HG02870 (cell line): ENCODE measurements around the gene NBPF11.
"Not testable (repeated sequence)": the region's sequence is repeated elsewhere in the genome, so short reads cannot be mapped to it uniquely, and the experiment has no call there.

Experiments used
- ATAC-seq: cut with Tn5 transposase; IDR thresholded peaks from one replicate; pipeline ENCODE4 v1.9.1; 2021; ENCODE audit warnings: mild to moderate bottlenecking, moderate library complexity; ENCODE audit not compliant: unreplicated experiment

Gene NBPF11

DNA sequence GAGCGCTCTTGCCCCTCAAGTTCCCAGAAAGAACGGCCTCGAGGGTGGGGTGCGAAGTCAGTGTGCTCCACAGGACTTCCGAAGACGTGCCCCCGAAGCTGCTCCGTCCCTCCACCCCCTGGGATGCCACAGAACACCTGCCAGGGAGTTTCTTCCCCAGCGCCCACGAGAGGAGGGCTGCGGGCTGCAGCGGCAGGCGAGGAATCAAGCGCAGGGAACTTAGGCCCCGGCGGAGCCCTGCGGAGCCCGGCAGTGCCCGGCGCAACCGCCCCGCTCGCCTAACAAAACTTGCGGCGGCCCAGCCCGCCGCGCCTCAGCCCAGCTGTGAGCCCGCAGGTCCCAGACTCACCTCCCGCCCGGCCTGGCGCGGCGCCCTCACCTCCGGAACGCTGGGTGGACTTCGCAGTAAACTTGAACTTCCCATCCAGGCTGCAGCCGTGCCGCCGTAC is 686 bp downstream of the NBPF11 start:
- ATAC-seq, result peak; percentile 15

DNA sequence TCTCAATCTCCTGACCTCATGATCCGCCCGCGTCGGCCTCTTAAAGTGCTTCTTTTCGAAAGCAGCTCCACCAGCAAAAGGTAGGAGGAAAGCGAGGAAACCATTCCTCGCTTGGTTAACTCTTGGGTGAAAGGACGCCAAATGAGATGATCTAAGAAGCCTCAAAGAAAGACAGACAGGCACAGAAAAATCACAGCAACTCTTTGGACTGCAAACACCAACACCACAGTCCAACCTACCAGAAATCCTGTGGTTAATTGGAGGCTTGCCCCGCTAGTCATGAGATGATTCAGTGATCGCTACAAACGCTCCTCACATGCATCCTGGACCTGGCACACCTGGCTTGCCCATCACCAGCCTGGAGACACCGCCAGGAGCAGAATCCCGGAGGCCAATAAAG is 1.1 kb downstream of the NBPF11 start:
- not testable (repeated sequence) for ATAC-seq

DNA sequence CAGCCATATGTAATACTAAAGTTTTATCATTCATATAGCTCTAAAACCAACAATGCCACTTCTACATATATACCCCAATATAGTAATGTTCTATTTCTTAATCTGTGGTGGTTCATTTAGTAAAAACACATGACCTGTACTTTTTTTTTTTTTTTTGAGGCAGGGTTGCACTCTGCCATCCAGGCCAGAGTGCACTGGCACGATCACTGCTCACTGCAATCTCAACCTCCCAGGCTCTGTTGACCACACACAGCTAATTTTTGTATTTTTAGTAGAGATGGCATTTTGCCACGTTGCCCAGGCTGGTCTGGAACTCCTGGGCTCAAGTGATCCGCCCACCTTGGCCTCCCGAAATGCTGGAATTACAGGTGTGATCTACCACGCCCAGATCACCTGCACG is 2.1 kb downstream of the NBPF11 start:
- ATAC-seq, result not testable (repeated sequence)

DNA sequence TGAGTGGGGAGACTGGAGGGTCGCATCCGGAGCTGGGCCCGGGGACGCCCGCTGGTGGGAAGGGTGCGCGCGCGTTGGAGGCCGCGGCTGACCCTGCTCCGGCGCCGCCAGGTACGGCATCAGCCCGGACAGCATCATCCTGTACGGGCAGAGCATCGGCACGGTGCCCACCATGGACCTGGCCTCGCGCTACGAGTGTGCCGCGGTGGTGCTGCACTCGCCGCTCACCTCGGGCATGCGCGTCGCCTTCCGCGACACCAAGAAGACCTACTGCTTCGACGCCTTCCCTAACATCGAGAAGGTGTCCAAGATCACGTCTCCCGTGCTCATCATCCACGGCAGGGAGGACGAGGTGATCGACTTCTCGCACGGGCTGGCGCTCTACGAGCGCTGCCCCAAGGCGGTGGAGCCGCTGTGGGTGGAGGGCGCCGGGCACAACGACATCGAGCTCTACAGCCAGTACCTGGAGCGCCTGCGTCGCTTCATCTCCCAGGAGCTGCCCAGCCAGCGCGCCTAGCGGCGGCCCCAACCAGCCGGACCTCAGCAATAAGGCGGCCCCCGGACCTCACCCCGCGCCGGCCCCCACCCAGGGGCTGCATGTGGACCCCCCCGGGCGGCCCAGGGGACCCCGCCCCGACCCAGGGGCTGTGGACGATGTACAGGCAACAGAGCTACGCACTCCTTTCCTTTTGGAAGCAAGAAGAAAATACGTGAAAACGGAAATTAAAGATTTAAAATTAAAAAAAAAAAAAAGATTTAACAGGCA is 2.8 kb downstream of the NBPF11 start:
- not testable (repeated sequence) for ATAC-seq

DNA sequence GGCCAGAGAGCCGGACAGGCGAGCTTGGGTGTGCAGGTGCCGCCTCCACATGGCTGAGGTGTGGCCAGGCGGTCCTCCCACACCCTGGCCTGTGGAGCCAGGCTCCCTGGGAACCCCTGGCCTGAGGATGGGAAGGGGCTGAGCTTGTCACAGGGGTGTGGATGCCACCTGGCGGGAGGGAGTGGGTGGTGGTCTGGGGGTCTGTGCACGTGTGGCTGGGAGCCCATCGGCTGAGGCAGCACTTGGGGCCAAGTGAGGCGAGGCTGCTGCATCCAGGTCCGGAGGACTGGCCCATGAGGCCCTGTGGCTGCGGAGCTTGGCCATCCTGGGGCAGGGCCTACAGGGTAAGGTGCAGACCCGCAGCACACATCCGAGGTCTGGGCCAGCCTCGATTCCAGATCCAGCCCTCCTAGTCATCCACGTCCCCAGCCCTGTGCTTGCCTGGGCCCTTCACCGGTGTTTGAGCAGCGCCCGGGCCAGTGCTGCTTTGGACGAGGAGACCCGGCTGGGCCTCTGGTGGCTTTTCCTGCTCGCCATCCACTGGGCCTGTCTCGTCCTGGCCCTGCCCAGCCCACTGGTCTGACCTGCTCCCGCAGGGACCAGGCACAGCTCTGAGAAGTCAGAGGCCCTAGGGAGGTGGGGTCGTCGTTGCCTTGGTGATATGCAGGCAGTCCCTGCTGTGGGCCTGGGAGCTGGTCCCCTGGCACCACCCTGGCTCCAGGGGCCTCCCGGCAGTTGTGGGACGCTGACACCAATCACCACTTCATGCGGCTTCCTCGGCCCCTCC is 4.8 kb downstream of the NBPF11 start:
- ATAC-seq, result not testable (repeated sequence)

DNA sequence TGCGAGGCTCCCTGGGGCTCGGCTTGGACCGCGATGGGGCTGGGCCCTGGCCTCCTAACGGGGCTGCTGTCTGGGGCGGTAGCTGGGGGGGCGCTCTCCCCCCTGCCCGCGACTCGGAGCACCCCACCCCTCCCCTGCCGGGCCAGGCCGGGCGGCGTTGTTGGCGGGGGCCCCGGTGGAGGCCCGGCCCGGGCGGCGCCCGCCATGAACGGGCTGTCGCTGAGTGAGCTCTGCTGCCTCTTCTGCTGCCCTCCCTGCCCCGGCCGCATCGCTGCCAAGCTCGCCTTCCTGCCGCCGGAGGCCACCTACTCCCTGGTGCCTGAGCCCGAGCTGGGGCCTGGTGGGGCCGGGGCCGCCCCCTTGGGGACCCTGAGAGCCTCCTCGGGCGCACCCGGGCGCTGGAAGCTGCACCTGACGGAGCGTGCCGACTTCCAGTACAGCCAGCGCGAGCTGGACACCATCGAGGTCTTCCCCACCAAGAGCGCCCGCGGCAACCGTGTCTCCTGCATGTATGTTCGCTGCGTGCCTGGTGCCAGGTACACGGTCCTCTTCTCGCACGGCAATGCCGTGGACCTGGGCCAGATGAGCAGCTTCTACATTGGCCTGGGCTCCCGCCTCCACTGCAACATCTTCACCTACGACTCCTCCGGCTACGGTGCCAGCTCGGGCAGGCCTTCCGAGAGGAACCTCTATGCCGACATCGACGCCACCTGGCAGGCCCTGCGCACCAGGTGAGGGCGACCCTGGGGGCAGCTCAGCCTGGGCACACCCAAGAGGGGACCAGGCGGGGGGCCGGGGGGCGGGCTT is 5.7 kb downstream of the NBPF11 start:
- ATAC-seq, result not testable (repeated sequence)

DNA sequence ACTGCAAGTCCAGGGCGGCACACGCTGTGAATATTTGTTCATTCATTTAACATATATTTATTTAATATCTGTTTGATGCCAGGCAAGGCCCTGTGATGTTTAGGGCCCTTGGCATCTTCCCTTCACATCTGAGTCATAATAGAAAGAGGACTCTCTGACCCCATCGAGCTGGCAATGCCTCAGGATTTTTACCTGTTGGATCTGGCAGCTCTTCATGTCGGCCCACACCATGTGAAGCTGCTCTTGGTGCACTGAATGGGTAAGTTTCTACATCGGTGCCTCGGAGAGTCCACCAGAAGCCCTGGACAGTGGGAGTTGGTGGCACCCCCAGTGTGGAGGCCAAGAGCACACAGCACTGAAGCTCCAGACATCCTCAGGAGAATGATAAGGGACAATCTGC is 8.9 kb downstream of the NBPF11 start:
- not testable (repeated sequence) for ATAC-seq

DNA sequence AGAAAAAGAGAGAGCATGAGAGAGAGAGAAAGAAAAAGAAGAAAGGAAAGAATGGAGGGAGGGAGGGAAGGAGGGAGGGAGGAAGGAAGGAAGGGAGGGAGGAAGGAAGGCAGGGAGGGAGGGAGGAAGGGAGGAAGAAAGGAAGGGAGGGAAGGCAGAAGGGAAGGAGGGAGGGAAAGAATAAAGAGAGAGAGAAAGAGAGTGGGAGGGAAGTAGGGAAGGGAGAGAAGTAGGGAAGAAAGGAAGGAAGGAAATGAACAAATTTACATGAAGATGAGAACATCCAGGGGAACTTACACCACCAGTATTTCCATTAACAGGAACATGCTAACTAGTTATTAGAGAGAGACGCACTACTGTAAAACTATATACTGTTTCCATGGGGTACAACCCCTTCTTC is 10.1 kb downstream of the NBPF11 start:
- not testable (repeated sequence) for ATAC-seq

DNA sequence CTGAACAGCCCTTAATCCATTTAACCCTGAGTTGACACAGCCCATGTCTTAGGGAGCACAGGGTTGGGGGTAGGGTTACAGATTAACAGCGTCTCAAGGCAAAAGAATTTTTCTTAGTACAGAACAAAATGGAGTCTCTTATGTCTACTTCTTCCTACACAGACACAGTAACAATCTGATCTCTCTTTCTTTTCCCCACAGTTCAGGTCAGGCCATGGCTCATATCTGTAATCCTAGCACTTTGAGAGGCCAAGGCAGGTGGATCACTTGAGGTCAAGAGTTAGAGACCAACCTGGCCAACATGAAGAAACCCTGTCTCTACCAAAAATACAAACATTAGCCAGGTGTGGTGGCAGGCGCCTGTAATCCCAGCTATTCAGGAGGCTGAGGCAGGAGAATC is 13.5 kb downstream of the NBPF11 start:
- not testable (repeated sequence) for ATAC-seq

DNA sequence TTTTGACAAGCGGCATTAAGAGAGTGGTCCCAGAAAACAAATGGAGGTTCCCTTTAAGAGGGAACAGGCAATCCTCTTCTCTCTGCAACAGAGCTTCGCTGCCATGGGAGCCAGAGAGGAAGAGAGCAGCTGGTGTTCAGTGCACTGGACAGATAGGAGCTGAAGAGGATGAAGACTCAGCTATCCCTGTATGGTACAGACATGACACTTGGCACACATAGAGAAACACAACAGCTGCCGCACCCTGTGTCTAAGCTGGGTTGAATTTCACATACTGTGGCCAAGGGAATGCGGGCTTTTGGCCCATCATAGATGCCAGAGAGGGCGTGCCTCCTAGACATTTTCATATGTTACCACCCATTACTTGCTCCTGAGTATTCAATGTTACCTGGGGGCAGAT is 29.7 kb downstream of the NBPF11 start:
- not testable (repeated sequence) for ATAC-seq

DNA sequence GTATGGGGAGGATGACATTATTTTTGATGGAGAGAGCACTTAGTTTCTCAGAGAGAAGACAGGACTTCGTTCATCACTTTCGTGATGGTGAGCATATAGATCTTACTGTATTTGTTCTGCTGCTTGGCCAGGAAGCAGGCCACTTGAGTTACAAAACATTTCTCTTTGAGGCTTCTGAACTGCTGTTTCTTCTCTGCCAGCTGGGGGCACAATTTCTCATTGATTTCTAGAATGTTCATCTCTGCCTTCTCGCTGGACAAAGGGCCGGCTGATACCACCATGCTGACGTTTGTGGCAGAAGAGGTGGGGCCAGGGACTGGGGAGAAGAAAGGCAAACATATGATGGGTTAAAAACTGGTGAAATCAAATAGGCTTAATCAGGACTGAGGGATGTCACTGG is 31.7 kb downstream of the NBPF11 start:
- ATAC-seq, result not testable (repeated sequence)

DNA sequence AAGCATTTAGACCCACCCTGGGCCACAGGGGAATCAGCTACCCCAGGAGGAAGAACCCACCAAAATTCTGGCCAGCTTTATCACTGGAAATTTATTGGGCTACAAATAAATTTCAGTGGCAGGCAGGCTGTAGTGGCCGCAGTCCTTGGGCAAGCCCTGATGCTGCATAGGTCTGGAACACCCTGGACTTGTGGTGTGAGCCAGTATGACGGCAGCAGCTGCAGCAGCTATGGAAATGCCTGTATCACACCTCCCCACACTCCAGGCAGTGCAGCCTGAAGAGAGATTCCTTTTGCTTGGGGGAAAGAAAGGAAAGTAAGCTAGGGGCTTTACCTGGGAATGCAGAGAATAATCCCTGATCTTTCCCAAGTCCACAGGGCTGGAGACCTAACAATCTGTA is 56.3 kb downstream of the NBPF11 start:
- not testable (repeated sequence) for ATAC-seq

DNA sequence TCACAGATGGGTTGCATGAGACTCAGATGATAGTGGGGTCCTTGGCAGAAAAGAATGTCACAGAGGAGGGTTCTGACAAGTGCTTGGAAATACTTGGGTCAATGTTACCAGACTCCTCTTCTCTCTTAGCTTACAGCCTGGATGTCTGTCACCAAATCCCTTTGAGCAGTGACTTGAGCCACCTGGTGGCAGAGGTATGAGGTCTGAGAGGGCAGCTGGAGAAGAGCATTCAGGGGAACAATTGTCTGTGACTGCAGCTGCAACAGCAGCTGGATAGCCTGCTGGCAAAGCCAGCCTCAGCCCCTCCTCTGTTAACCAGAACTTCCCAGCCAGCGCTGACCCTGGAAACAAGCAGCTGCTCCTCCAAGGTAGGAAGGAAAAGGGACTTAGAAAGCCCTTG is 65.9 kb downstream of the NBPF11 start:
- not testable (repeated sequence) for ATAC-seq

DNA sequence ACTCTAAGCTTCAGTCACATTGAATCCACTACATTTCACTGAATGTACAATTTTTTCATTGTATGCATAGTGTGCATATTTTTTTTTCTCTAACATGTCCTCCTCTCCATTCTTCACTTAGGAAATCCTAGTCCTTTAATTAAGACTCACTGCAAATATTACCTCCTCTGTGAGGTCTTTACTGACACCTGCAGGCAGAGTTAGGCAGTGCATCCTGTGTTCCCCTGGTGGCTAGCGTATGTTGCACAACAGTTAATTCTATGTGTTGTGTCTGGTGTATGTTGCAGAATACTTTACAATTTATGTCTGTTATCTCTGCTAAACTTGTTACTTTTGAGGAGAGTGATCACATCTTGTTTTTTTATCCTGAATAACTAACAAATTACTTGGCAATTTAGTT is 70.9 kb downstream of the NBPF11 start:
- ATAC-seq, result not testable (repeated sequence)

DNA sequence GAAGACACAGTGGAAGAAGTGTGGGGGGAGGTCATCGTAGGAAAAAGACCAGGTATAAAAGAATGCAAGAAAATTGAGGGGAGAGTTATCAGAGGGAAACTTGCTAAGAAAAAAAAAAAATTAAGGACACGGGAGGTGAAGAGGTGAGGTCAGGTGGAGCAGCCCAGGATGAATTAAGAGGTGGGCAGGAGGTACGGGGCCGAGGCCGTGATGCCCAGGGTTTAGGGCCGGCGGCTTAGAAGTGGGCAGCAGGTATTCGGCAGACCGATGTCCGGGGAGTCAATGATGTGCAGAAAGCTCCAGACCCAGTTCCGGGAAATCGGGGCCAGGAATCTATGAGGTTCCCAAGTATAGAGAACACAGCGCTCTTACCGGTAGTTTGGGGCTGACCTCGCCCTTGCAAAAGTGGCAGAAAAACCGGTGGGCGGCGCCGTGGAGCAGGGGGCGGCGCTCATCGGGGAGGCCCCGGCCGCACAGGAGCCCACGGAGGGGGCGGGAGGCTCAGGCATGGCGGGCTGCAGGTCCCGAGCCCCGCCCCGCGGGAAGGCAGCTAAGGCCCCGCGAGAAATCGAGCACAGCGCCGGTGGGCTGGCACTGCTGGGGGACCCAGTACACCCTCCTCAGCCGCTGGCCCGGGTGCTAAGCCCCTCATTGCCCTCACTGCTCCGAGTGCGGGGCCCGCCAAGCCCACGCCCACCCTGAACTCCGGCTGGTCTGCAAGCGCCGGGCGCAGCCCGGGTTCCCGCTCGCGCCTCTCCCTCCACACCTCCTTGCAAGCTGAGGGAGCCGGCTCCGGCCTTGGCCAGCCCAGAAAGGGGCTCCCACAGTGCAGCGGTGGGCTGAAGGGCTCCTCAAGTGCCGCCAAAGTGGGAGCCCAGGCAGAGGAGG is 73.2 kb downstream of the NBPF11 start:
- ATAC-seq, result not testable (repeated sequence)

DNA sequence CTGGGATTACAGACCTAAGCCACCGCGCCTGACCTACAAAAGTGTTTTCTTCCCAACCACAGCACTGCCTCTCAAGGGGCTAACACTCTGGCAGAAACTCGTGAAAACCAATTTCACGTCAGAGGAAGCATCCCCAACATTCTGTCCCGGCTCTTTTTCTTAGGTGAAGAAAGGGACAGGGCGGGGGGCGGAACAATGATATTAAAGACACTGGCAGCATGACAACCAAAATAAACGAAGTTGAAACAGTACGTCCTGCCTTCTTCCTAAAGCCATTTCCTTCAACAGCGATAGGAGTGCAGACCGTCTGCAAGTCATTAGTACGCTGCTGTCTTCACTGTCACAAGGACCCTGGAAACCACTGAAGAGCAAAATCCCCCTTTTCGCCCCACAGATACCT is 74.0 kb downstream of the NBPF11 start:
- not testable (repeated sequence) for ATAC-seq

DNA sequence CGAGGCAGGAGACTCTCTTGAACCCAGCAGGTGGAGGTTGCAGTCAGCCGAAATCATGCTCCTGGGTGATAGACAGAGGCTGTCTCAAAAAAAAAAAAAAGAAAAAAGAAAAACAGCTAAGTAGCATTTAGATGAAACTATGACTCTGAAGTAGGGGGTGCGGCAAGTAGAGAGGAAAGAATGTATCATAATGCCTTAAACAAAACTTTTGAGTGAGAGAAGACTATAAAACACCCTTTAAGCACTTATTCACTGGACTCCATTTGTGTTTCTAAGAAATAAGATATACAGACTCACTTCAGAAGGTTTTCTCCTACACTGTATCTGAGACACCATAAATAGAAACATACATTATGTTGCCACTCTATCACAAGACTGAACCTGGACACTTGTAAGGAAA is 74.6 kb downstream of the NBPF11 start:
- ATAC-seq, result not testable (repeated sequence)

DNA sequence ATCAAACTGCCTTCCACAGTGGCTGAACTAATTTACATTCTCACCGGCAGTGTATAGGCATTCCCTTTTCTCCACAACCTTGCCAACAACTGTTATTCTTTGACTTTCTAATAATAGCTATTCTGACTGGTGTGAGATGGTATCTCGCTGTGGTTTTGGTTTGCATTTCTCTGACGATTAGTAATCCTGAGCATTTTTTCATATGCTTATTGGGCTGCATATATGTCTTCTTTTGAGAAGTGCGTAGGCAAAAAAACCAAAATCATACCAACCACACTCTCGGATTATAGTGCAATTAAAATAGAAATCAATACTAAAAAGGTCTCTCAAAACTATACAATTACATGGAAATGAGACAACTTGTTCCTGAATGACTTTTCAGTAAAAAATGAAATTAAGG is 78.7 kb downstream of the NBPF11 start:
- ATAC-seq, result not testable (repeated sequence)

DNA sequence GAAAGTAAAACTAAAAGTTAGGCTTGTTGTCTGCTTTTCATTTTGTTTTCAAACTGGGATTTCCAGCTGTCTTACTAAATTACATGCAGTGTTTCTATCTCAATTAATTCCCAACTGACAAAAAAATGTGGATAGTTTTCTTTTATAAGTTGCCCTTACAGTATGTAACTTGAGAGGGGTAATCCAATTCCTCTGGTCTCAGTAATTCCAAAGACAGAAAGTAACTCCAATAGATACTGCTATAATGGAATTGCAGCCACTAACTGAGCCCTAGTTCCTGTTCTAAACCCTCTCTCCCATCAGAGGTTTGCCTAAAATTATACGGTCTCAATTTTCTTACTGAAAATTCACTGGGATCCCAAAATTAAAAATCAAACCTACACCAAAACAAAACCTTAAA is 83.5 kb downstream of the NBPF11 start:
- not testable (repeated sequence) for ATAC-seq

DNA sequence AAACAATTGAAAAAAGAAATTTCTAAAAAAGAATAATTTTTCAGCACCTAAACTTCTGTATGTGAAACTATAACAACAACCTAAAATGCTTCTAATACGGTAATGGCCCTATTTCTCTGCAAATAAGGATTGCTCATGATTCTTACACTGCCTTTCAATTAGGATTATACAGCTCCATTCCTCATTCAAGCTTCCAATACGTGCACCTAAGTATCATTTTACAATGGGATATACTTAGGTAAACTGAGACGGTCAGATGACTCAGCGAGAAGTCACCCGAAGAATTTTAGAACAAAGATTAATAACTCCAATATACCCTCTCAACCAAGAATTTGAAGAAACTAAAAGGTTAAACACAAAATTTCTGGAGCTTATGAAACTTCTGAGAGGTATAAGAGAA is 83.9 kb downstream of the NBPF11 start:
- not testable (repeated sequence) for ATAC-seq
